ENCODE data around the gene AP3B1.

The AP3B1 gene

DNA sequence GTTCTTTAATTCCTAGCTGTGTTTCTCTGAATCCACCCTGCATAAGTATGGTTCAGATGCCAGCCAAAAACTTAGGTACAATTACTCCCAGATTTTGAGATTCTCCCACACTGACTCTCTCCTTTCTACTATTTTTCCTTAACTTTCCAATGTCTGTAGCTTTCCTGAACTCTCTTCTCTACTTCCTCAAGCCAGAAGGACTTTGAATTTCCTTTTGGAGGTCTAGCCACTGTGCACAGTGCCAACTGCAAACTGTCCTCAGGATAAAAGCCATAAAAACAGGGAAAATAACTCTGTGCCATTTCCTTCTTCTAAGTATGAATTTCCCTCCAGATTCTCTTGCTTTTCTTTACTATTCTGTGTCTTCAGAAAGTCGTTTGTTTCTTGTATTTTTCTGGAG, 157.2 kb downstream of the AP3B1 start:
- TF ChIP-seq, protein P1, sequence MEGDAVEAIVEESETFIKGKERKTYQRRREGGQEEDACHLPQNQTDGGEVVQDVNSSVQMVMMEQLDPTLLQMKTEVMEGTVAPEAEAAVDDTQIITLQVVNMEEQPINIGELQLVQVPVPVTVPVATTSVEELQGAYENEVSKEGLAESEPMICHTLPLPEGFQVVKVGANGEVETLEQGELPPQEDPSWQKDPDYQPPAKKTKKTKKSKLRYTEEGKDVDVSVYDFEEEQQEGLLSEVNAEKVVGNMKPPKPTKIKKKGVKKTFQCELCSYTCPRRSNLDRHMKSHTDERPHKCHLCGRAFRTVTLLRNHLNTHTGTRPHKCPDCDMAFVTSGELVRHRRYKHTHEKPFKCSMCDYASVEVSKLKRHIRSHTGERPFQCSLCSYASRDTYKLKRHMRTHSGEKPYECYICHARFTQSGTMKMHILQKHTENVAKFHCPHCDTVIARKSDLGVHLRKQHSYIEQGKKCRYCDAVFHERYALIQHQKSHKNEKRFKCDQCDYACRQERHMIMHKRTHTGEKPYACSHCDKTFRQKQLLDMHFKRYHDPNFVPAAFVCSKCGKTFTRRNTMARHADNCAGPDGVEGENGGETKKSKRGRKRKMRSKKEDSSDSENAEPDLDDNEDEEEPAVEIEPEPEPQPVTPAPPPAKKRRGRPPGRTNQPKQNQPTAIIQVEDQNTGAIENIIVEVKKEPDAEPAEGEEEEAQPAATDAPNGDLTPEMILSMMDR (IDR thresholded peaks at IDR 0.05; ENCODE audit: low read depth, low read length, missing control alignments), result no peak
- H3K4me3 ChIP-seq (ENCODE audit: low read depth, low read length), result no peak overlapping the region
- DNase-seq (ENCODE audit: low read depth), result no peak

- TF ChIP-seq, protein P1 (IDR thresholded peaks at IDR 0.05; ENCODE audit: low read depth, low read length, missing control alignments), result no peak
- no peak for DNase-seq (ENCODE audit: low read depth)
- H3K4me3 ChIP-seq (ENCODE audit: low read depth, low read length), result no peak overlapping the region
Measured at GRCh38 chr5:78133423-78133822, 161.1 kb downstream of the AP3B1 start.

GRCh38 chr5:78132507-78132906, 162.0 kb downstream of the AP3B1 start:
- no peak overlapping the region for H3K4me3 ChIP-seq (ENCODE audit: low read depth, low read length)
- DNase-seq (ENCODE audit: low read depth), result no peak
- TF ChIP-seq, protein P1 (IDR thresholded peaks at IDR 0.05; ENCODE audit: low read depth, low read length, missing control alignments), result no peak

DNA sequence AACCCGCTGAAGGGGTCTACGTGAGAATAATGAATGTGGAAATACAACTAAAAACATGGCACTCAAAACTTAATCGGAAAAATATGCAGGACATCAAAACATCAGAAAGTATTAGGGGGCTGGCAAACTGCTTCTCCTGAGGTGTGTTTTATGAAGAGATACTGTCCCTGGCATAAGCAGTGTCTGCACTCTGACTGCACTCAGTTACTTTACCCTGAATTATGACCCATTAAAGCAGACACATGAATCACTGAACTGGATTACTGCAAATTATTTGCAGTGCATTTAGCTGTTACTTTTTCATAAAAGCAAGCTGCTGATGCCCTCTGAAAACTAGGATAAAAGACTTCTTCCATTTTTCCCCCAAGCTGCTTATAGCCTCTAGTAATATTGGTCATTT, 164.9 kb downstream of the AP3B1 start:
- H3K4me3 ChIP-seq (ENCODE audit: low read depth, low read length), result no peak overlapping the region
- no peak for DNase-seq (ENCODE audit: low read depth)
- TF ChIP-seq, protein P1 (IDR thresholded peaks at IDR 0.05; ENCODE audit: low read depth, low read length, missing control alignments), result no peak

DNA sequence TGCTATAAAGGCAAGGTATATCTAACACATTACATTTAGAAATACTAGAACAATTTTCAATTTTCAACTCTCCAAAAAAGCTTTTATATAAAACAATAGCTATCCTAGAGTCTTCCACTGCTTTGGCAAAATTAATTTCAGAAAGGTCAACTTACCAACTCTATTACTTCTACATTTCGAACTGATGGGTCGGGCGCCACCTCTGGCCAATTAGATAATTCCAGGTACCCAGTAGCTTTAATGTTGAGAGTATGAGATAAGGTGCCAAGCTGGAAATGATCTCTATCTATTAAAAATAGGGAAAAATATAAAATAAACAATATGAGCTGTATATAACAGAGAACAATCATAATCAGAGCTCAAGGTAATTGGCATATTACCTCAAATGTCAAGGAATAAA, 166.6 kb downstream of the AP3B1 start:
- TF ChIP-seq, protein P1 (IDR thresholded peaks at IDR 0.05; ENCODE audit: low read depth, low read length, missing control alignments), result no peak
- no peak for DNase-seq (ENCODE audit: low read depth)
- H3K4me3 ChIP-seq (ENCODE audit: low read depth, low read length), result no peak overlapping the region

DNA sequence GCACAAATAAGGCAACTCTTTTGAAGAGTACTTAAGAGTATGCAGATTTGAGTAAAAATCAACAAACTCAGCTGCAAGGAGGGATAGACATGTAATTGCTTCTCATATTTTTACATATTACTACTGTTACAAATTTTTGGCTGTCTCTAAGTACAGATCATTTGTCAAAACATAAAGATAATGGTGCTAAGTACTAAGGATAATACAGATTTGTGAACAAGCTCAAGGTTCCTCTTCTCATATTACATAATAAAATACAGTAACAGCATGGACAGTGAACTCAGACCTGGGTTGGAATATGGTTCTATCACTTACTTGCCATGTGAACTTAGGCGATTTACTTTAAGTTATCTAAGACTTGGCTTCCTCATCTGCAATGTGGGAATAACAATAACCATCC, 168.0 kb downstream of the AP3B1 start:
- TF ChIP-seq, protein P1 (IDR thresholded peaks at IDR 0.05; ENCODE audit: low read depth, low read length, missing control alignments), result no peak
- no peak overlapping the region for H3K4me3 ChIP-seq (ENCODE audit: low read depth, low read length)
- DNase-seq (ENCODE audit: low read depth), result no peak

GRCh38 chr5:78116167-78116566, 178.3 kb downstream of the AP3B1 start:
- no peak overlapping the region for H3K4me3 ChIP-seq (ENCODE audit: low read depth, low read length)
- DNase-seq (ENCODE audit: low read depth), result no peak
- TF ChIP-seq, protein P1 (IDR thresholded peaks at IDR 0.05; ENCODE audit: low read depth, low read length, missing control alignments), result no peak
